WTC11 (cell line): Measurements from ENCODE around the gene STEAP1. TPM values are rescaled to one million over a fixed set of nuclear protein-coding genes. Genes with fewer than 3 reads are reported as not detected.

Source experiments
- ATAC-seq: fragments of 200-7000 bp; cut with Tn5 transposase; 2 replicates; pipeline ENCODE4 v1.10.0; 2021; ENCODE audit warnings: mild to moderate bottlenecking, moderate library complexity
- CTCF ChIA-PET: fragments of 300-600 bp; sonication (Branson Sonifier 250); formaldehyde crosslinking; loops from one replicate; lab custom pipeline; 2021; ENCODE audit warnings: antibody characterized with exemption; lab: Charles Lee
- POLR2A ChIA-PET: fragments of 350-600 bp; sonication (Branson Sonifier 250); formaldehyde crosslinking; loops from one replicate; lab custom pipeline; 2021; ENCODE audit warnings: antibody characterized with exemption; lab: Charles Lee
- DNase-seq: peaks from one replicate; pipeline ENCODE4 v3.0.0; 2021; ENCODE audit warnings: low spot score
- H3K27ac Mint-ChIP-seq: 2 replicates; pipeline ENCODE4 v1.8.0; 2021; ENCODE audit warnings: mixed read lengths
- H3K27me3 Mint-ChIP-seq: 2 replicates; pipeline ENCODE4 v1.8.0; 2021; ENCODE audit warnings: low read depth, mild to moderate bottlenecking, moderate library complexity, mixed read lengths
- H3K36me3 Mint-ChIP-seq: 2 replicates; pipeline ENCODE4 v1.8.0; 2021; ENCODE audit warnings: mixed read lengths
- H3K4me1 Mint-ChIP-seq: 2 replicates; pipeline ENCODE4 v1.8.0; 2022; ENCODE audit warnings: mixed read lengths
- H3K4me3 Mint-ChIP-seq: 2 replicates; pipeline ENCODE4 v1.8.0; 2021; ENCODE audit warnings: mild to moderate bottlenecking, moderate library complexity, mixed read lengths
- H3K9me3 Mint-ChIP-seq: 2 replicates; pipeline ENCODE4 v1.8.0; 2021; ENCODE audit warnings: mixed read lengths
- E2F4 ChIP-seq: sonication (generic); formaldehyde crosslinking; IDR thresholded peaks from 2 replicates; pipeline ENCODE4 v1.8.1; 2022; ENCODE audit warnings: low read depth, mild to moderate bottlenecking, moderate library complexity, missing genetic modification reagents, borderline replicate concordance
- EMX1 ChIP-seq: fragments of 250-450 bp; sonication (Bioruptor Pico); IDR thresholded peaks from 2 replicates; pipeline ENCODE4 v1.8.0; 2021; ENCODE audit warnings: mild to moderate bottlenecking
- FOXJ3 ChIP-seq: sonication (generic); formaldehyde crosslinking; IDR thresholded peaks from 2 replicates; pipeline ENCODE4 v1.9.0; 2021; ENCODE audit warnings: missing genetic modification reagents, mild to moderate bottlenecking, borderline replicate concordance
- HMGXB4 ChIP-seq: sonication (generic); formaldehyde crosslinking; IDR thresholded peaks from 2 replicates; pipeline ENCODE4 v1.8.1; 2023; ENCODE audit warnings: mild to moderate bottlenecking, moderate library complexity, missing genetic modification reagents
- JAZF1 ChIP-seq: fragments of 250-450 bp; sonication (Bioruptor Pico); IDR thresholded peaks from 2 replicates; pipeline ENCODE4 v1.9.0; 2021; ENCODE audit warnings: moderate library complexity, mild to moderate bottlenecking, inconsistent platforms
- NR3C1 ChIP-seq: sonication (generic); formaldehyde crosslinking; conservative IDR thresholded peaks from 2 replicates; pipeline ENCODE4 v1.8.1; 2023; ENCODE audit warnings: low read depth, mild to moderate bottlenecking, missing genetic modification reagents
- PREB ChIP-seq: sonication (generic); formaldehyde crosslinking; IDR thresholded peaks from 2 replicates; pipeline ENCODE4 v1.8.1; 2022; ENCODE audit warnings: mild to moderate bottlenecking, missing genetic modification reagents, moderate library complexity, borderline replicate concordance
- PRRX2 ChIP-seq: fragments of 250-450 bp; sonication (Bioruptor Pico); IDR thresholded peaks from 2 replicates; pipeline ENCODE4 v1.8.0; 2021; ENCODE audit warnings: mild to moderate bottlenecking
- RELA ChIP-seq: sonication (generic); formaldehyde crosslinking; IDR thresholded peaks from 2 replicates; pipeline ENCODE4 v1.8.1; 2022; ENCODE audit warnings: missing genetic modification reagents, mild to moderate bottlenecking, borderline replicate concordance
- SMAD3 ChIP-seq: sonication (generic); formaldehyde crosslinking; IDR thresholded peaks from 2 replicates; pipeline ENCODE4 v1.8.0; 2022; ENCODE audit warnings: missing genetic modification reagents, mild to moderate bottlenecking, borderline replicate concordance
- STAT6 ChIP-seq: sonication (generic); formaldehyde crosslinking; conservative IDR thresholded peaks from 2 replicates; pipeline ENCODE4 v1.8.1; 2023; ENCODE audit warnings: mild to moderate bottlenecking, low read depth, missing genetic modification reagents, moderate library complexity
- ZNF121 ChIP-seq: sonication (generic); formaldehyde crosslinking; IDR thresholded peaks from 2 replicates; pipeline ENCODE4 v1.8.0; 2023; ENCODE audit warnings: missing genetic modification reagents
- ZNF263 ChIP-seq: sonication (generic); formaldehyde crosslinking; IDR thresholded peaks from 2 replicates; pipeline ENCODE4 v1.8.1; 2022; ENCODE audit warnings: low read depth, mild to moderate bottlenecking, moderate library complexity, missing genetic modification reagents
- ZNF671 ChIP-seq: fragments of 250-450 bp; sonication (Bioruptor Pico); IDR thresholded peaks from 2 replicates; pipeline ENCODE4 v1.8.0; 2021; ENCODE audit warnings: mild to moderate bottlenecking
- total RNA-seq: library from RNA; stranded (reverse); gene quantifications from 3 replicates; pipeline ENCODE4 v1.2.3, GENCODE V29; 2021
- TF ChIP-seq, protein P1 (sequence below): sonication (generic); formaldehyde crosslinking; IDR thresholded peaks from 2 replicates; pipeline ENCODE4 v1.8.0; 2022; ENCODE audit warnings: missing genetic modification reagents
- TF ChIP-seq, protein P2 (sequence below): sonication (generic); formaldehyde crosslinking; IDR thresholded peaks from 2 replicates; pipeline ENCODE4 v1.8.0; 2023; ENCODE audit warnings: missing genetic modification reagents
- TF ChIP-seq, protein P3 (sequence below): sonication (generic); formaldehyde crosslinking; IDR thresholded peaks from 2 replicates; pipeline ENCODE4 v1.8.1; 2023; ENCODE audit warnings: mild to moderate bottlenecking, missing genetic modification reagents, moderate library complexity
- TF ChIP-seq, protein P4 (sequence below): sonication (generic); formaldehyde crosslinking; conservative IDR thresholded peaks from 2 replicates; pipeline ENCODE4 v1.8.1; 2022; ENCODE audit warnings: mild to moderate bottlenecking, missing genetic modification reagents
- TF ChIP-seq, protein P5 (sequence below): sonication (generic); formaldehyde crosslinking; IDR thresholded peaks from 2 replicates; pipeline ENCODE4 v1.8.0; 2022; ENCODE audit warnings: mild to moderate bottlenecking, missing genetic modification reagents

STEAP1 gene
- total RNA-seq, 1 experiment from 2014 or later = 2.4 TPM

- peaks cover 16% of the 10 kb centered on the region for H3K4me1 Mint-ChIP-seq
- DNase-seq = peak; percentile 12
- peak overlapping the region; percentile 57 for H3K27ac Mint-ChIP-seq
- POLR2A ChIA-PET = interaction anchor here (0.6 to 1.8 kb wide), 8 partner anchors 13 to 193 kb away, joined by 3 to 13 read pairs (median 3); partner anchors contain the start of genes CLDN12 and STEAP1
- no peaks in the 10 kb centered on the region for H3K9me3 Mint-ChIP-seq
- no peak for TF ChIP-seq EMX1 (CRISPR knock-in tag)
- no peak for TF ChIP-seq PRRX2 (CRISPR knock-in tag)
- no peaks in the 10 kb centered on the region for H3K27me3 Mint-ChIP-seq
- CTCF ChIA-PET = interaction anchor here (0.7 to 2.9 kb wide), 14 partner anchors 13 to 217 kb away, joined by 3 to 29 read pairs (median 4); partner anchors contain the start of genes CFAP69, CLDN12 and STEAP1
- no peaks in the 10 kb centered on the region for H3K36me3 Mint-ChIP-seq
- no peak overlapping the region for H3K4me3 Mint-ChIP-seq
- ATAC-seq = peak; percentile 6; the same call in 1 of the 2 replicates
These were observed 56.7 kb downstream of the STEAP1 start for GRCh38 chr7:90210981-90211380.

DNA sequence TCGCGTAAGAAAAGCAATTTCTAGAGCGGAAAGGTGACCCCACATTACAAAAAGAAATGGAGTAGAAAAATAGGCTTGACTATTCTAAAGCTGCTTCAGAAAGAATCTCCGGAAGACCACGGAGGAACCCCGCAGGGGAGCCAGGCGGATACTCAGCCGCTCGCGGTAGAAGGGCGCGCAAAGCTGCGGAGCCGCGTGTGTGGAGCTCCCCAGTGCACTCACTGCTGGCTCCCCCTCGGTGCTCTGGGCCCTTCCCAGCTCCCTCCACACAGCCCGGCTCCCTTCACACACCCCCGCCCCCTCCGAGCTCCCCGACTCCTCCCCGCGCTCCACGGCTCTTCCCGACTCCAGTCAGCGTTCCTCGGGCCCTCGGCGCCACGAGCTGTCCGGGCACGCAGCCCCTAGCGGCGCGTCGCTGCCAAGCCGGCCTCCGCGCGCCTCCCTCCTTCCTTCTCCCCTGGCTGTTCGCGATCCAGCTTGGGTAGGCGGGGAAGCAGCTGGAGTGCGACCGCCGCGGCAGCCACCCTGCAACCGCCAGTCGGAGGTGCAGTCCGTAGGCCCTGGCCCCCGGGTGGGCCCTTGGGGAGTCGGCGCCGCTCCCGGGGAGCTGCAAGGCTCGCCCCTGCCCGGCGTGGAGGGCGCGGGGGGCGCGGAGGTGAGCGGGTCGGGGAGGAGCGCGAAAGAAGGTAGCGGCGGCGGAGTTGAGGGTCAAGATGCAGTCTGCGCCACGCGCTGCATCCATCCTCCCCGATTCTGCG lies 57.3 kb downstream of the STEAP1 start, which contains the start of gene STEAP2:
TSS of gene STEAP2 (plus strand) at position 350 of the 758 bp plus-strand sequence. CDS start 13,343 bp downstream, outside the sequence.
- CTCF ChIA-PET = interaction anchor here (0.6 to 2.9 kb wide), 15 partner anchors 12 to 216 kb away, joined by 3 to 29 read pairs (median 4); partner anchors contain the start of genes CFAP69, CLDN12 and STEAP1
- no peak within 1 kb of the TSS for H3K4me3 Mint-ChIP-seq
- no peaks in the 10 kb centered on the region for H3K36me3 Mint-ChIP-seq
- DNase-seq = peak; percentile 91
- H3K4me1 Mint-ChIP-seq = peaks cover 21% of the 10 kb centered on the region
- H3K27ac Mint-ChIP-seq = peak within 1 kb of the TSS; percentile 57
- H3K27me3 Mint-ChIP-seq = no peaks in the 10 kb centered on the region
- POLR2A ChIA-PET = interaction anchor here (0.6 to 1.8 kb wide), 10 partner anchors 12 to 360 kb away, joined by 3 to 13 read pairs (median 3); partner anchors contain the start of genes CLDN12 and STEAP1
- H3K9me3 Mint-ChIP-seq = no peaks in the 10 kb centered on the region
- peak; percentile 93 for ATAC-seq
- TF ChIP-seq E2F4 (CRISPR knock-in tag) (no peak), NR3C1 (CRISPR knock-in tag) (no peak), HMGXB4 (CRISPR knock-in tag) (peak; percentile 99), STAT6 (CRISPR knock-in tag) (0 out of 2 replicates have a peak, but pooled peaks have one; percentile 67), RELA (CRISPR knock-in tag) (no peak), PREB (CRISPR knock-in tag) (no peak), FOXJ3 (no peak), SMAD3 (CRISPR knock-in tag) (no peak), ZNF671 (CRISPR knock-in tag) (no peak), ZNF263 (peak; percentile 75), ZNF121 (CRISPR knock-in tag) (no peak), JAZF1 (CRISPR knock-in tag) (no peak)
- TF ChIP-seq, protein P1, sequence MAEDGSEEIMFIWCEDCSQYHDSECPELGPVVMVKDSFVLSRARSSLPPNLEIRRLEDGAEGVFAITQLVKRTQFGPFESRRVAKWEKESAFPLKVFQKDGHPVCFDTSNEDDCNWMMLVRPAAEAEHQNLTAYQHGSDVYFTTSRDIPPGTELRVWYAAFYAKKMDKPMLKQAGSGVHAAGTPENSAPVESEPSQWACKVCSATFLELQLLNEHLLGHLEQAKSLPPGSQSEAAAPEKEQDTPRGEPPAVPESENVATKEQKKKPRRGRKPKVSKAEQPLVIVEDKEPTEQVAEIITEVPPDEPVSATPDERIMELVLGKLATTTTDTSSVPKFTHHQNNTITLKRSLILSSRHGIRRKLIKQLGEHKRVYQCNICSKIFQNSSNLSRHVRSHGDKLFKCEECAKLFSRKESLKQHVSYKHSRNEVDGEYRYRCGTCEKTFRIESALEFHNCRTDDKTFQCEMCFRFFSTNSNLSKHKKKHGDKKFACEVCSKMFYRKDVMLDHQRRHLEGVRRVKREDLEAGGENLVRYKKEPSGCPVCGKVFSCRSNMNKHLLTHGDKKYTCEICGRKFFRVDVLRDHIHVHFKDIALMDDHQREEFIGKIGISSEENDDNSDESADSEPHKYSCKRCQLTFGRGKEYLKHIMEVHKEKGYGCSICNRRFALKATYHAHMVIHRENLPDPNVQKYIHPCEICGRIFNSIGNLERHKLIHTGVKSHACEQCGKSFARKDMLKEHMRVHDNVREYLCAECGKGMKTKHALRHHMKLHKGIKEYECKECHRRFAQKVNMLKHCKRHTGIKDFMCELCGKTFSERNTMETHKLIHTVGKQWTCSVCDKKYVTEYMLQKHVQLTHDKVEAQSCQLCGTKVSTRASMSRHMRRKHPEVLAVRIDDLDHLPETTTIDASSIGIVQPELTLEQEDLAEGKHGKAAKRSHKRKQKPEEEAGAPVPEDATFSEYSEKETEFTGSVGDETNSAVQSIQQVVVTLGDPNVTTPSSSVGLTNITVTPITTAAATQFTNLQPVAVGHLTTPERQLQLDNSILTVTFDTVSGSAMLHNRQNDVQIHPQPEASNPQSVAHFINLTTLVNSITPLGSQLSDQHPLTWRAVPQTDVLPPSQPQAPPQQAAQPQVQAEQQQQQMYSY (CRISPR knock-in tag) = no peak
- TF ChIP-seq, protein P2, sequence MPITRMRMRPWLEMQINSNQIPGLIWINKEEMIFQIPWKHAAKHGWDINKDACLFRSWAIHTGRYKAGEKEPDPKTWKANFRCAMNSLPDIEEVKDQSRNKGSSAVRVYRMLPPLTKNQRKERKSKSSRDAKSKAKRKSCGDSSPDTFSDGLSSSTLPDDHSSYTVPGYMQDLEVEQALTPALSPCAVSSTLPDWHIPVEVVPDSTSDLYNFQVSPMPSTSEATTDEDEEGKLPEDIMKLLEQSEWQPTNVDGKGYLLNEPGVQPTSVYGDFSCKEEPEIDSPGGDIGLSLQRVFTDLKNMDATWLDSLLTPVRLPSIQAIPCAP (CRISPR knock-in tag) = peak; percentile 71
- TF ChIP-seq, protein P3, sequence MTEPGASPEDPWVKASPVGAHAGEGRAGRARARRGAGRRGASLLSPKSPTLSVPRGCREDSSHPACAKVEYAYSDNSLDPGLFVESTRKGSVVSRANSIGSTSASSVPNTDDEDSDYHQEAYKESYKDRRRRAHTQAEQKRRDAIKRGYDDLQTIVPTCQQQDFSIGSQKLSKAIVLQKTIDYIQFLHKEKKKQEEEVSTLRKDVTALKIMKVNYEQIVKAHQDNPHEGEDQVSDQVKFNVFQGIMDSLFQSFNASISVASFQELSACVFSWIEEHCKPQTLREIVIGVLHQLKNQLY (CRISPR knock-in tag) = no peak
- TF ChIP-seq, protein P4, sequence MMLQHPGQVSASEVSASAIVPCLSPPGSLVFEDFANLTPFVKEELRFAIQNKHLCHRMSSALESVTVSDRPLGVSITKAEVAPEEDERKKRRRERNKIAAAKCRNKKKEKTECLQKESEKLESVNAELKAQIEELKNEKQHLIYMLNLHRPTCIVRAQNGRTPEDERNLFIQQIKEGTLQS = no peak
- TF ChIP-seq, protein P5, sequence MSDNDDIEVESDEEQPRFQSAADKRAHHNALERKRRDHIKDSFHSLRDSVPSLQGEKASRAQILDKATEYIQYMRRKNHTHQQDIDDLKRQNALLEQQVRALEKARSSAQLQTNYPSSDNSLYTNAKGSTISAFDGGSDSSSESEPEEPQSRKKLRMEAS = peak; percentile 90
